Keratinocyte (primary cell): ENCODE results near the gene GSN. TPM values are rescaled to one million over a fixed set of nuclear protein-coding genes. Genes with fewer than 3 reads are reported as not detected.
A peak's percentile ranks its signal among the peaks of the same experiment; 100 is the strongest.

ENCODE experiments used
- DNase-seq: peaks from one replicate; pipeline ENCODE4 v3.0.0-alpha.2; 2011; ENCODE audit warnings: low read depth, missing footprints, low spot score
- FAIRE-seq: peaks from 2 replicates; lab custom pipeline; 2011; peaks lifted over from hg19 to GRCh38; lab: Jason Lieb, UNC
- H2AFZ ChIP-seq: 2 replicates; pipeline ENCODE4 v1.6.0; 2012; ENCODE audit warnings: low read length, control low read depth, inconsistent platforms; ENCODE audit not compliant: control insufficient read depth
- H3K27ac ChIP-seq: 2 replicates; pipeline ENCODE4 v1.5.1; 2011; ENCODE audit warnings: low read length; ENCODE audit not compliant: control insufficient read depth, insufficient read depth
- H3K27me3 ChIP-seq: 3 replicates; pipeline ENCODE4 v1.6.0; 2011; ENCODE audit warnings: low read length; ENCODE audit not compliant: control insufficient read depth, insufficient read depth; ENCODE audit errors: extremely low read depth
- H3K36me3 ChIP-seq, 2 experiments: 2 replicates in 1 of 2; 3 replicates in 1 of 2; pipeline ENCODE4 v1.5.1; 2011; ENCODE audit warnings: low read length in 2 of 2, mild to moderate bottlenecking in 1 of 2; ENCODE audit not compliant: control insufficient read depth in 2 of 2, insufficient read depth in 2 of 2; ENCODE audit errors: extremely low read depth in 1 of 2
- H3K4me1 ChIP-seq: 3 replicates; pipeline ENCODE4 v1.5.1; 2011; ENCODE audit warnings: low read length; ENCODE audit not compliant: control insufficient read depth, insufficient read depth; ENCODE audit errors: extremely low read depth
- H3K4me2 ChIP-seq: 3 replicates; pipeline ENCODE4 v1.6.0; 2011; ENCODE audit warnings: low read depth, low read length; ENCODE audit not compliant: control insufficient read depth, insufficient read depth; ENCODE audit errors: extremely low read depth
- H3K4me3 ChIP-seq, 3 experiments: fragments of 200-600 bp in 1 of 3; sonication (generic) in 1 of 3; 2 replicates in 2 of 3; 3 replicates in 1 of 3; pipeline ENCODE4 v1.5.1; 2011 to 2016; ENCODE audit warnings: low read length in 3 of 3, mild to moderate bottlenecking in 3 of 3, control low read depth in 2 of 3, inconsistent platforms in 1 of 3, low read depth in 1 of 3, mixed read lengths in 1 of 3, mixed run types in 1 of 3, moderate library complexity in 1 of 3; ENCODE audit not compliant: control insufficient read depth in 2 of 3, insufficient read depth in 2 of 3; ENCODE audit errors: extremely low read depth in 1 of 3
- H3K79me2 ChIP-seq: 2 replicates; pipeline ENCODE4 v1.6.0; 2012; ENCODE audit warnings: low read length; ENCODE audit not compliant: control insufficient read depth, insufficient read depth
- H3K9ac ChIP-seq: 3 replicates; pipeline ENCODE4 v1.6.0; 2011; ENCODE audit warnings: low read length; ENCODE audit not compliant: control insufficient read depth, insufficient read depth; ENCODE audit errors: extremely low read depth
- H3K9me1 ChIP-seq: 3 replicates; pipeline ENCODE4 v1.6.0; 2011; ENCODE audit warnings: low read length; ENCODE audit not compliant: control insufficient read depth, insufficient read depth; ENCODE audit errors: extremely low read depth
- H3K9me3 ChIP-seq: 2 replicates; pipeline ENCODE4 v1.5.1; 2012; ENCODE audit warnings: low read depth, low read length; ENCODE audit not compliant: control insufficient read depth
- H4K20me1 ChIP-seq: 3 replicates; pipeline ENCODE4 v1.6.0; 2011; ENCODE audit warnings: low read length; ENCODE audit not compliant: control insufficient read depth, insufficient read depth; ENCODE audit errors: extremely low read depth
- EZH2 ChIP-seq: IDR thresholded peaks from one replicate; pipeline ENCODE4 v1.6.1; 2012; ENCODE audit warnings: inconsistent platforms, mild to moderate bottlenecking, low read length, moderate library complexity
- dilution Hi-C: fragments of 300-500 bp; cut with MboI; formaldehyde crosslinking; loops from one replicate; pipeline ENCODE4 v1.7.0; 2020; ENCODE audit warnings: low sequenced_read_pairs; ENCODE audit not compliant: extremely low pct_ligation_motif_present
- polyA plus RNA-seq, 5 experiments: library from polyadenylated mRNA; depleted of rRNA in 3 of 5; stranded (reverse) in 3 of 5; stranded (forward) in 1 of 5; unstranded in 1 of 5; fragments of >200 nt; gene quantifications; 1 replicate in 1 of 5; 2 replicates in 3 of 5; 3 replicates in 1 of 5; pipeline versions ENCODE4 v1.2.1 to v1.2.3, GENCODE V29; 2011 to 2012; ENCODE audit warnings: missing spikeins in 2 of 5, low read depth in 1 of 5, low replicate concordance in 1 of 5
- TF ChIP-seq, protein P1 (sequence below), 3 experiments: IDR thresholded peaks in 1 of 3; conservative IDR thresholded peaks in 1 of 3; optimal IDR thresholded peaks in 1 of 3; 2 replicates in 2 of 3; 3 replicates in 1 of 3; pipeline versions ENCODE3 to v1.5.1; 2011; ENCODE audit warnings: low read length in 3 of 3, mild to moderate bottlenecking in 3 of 3, moderate library complexity in 2 of 3, control low read depth in 1 of 3, inconsistent platforms in 1 of 3; ENCODE audit not compliant: insufficient read depth in 2 of 3; ENCODE audit errors: extremely low read depth in 1 of 3

Gene GSN
- polyA plus RNA-seq, 1 donor (not counting 4 experiments of a cell fraction or from before 2014, with no cell fraction given): 166 TPM

GRCh38 chr9:121283856-121284732, 16.1 kb downstream of the GSN start:
- Histone ChIP-seq H3K9me1 (no peaks in the 10 kb centered on the region), H2AFZ (no peak overlapping the region), H3K9me3 (no peaks in the 10 kb centered on the region), H3K36me3 (peaks cover 4 to 22% of the 10 kb centered on the region in 2 experiments), H3K79me2 (peaks cover 14% of the 10 kb centered on the region), H3K4me3 (no peak overlapping the region), H3K27me3 (no peaks in the 10 kb centered on the region), H4K20me1 (no peaks in the 10 kb centered on the region), H3K27ac (no peak overlapping the region), H3K4me2 (no peak overlapping the region), H3K9ac (peak overlapping the region; percentile 19), H3K4me1 (peaks cover 74% of the 10 kb centered on the region)
- DNase-seq: no peak
- no peak for FAIRE-seq
- TF ChIP-seq, protein P1, sequence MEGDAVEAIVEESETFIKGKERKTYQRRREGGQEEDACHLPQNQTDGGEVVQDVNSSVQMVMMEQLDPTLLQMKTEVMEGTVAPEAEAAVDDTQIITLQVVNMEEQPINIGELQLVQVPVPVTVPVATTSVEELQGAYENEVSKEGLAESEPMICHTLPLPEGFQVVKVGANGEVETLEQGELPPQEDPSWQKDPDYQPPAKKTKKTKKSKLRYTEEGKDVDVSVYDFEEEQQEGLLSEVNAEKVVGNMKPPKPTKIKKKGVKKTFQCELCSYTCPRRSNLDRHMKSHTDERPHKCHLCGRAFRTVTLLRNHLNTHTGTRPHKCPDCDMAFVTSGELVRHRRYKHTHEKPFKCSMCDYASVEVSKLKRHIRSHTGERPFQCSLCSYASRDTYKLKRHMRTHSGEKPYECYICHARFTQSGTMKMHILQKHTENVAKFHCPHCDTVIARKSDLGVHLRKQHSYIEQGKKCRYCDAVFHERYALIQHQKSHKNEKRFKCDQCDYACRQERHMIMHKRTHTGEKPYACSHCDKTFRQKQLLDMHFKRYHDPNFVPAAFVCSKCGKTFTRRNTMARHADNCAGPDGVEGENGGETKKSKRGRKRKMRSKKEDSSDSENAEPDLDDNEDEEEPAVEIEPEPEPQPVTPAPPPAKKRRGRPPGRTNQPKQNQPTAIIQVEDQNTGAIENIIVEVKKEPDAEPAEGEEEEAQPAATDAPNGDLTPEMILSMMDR (optimal IDR thresholded peaks at IDR 0.05 in 1 of 3, IDR thresholded peaks at IDR 0.05 in 1 of 3, conservative IDR thresholded peaks at IDR 0.05 in 1 of 3; ENCODE audit: extremely low read depth in 1 of 3, insufficient read depth in 2 of 3, low read length in 3 of 3): no peak
- TF ChIP-seq EZH2: no peak
- dilution Hi-C loops: no loop called here

DNA sequence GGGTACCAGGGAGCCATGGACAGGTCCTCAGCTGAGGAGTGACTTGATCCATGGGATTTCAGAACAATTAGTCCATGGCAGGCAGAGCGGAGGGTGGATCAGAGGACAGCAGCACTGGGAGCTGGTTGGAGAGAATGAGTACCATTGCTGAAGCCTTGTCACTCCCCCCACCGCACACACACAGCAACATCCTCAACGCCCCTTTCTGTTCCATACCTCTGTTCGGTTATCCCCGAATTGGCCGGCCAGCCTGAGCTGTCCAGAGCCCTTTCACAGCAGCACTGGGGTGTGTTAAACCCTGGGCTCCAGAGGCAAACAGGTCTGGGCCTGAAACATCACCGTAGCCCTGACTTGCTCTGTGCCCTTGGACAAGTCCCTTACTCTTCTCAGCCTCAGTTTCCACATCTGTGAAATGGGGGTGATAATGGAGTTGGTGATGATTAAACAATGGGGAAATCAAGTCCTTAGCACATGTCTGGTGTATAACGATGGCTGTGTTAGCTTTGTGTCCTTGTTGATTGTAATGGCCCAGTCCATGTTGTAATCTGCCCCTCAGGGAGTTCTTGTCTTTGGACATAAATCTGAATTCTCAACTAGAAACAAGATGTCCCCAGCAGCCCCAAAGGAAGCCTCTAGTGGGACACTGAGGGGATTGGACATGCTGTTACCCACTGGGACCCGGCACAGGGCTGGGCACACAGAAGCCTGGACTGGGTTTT, 16.9 kb downstream of the GSN start:
- Histone ChIP-seq H2AFZ (no peak overlapping the region), H3K4me1 (peaks cover 74% of the 10 kb centered on the region), H3K9me1 (no peaks in the 10 kb centered on the region), H3K9ac (no peak overlapping the region), H3K27me3 (no peaks in the 10 kb centered on the region), H3K36me3 (peaks cover 4 to 22% of the 10 kb centered on the region in 2 experiments), H4K20me1 (no peaks in the 10 kb centered on the region), H3K79me2 (peaks cover 6% of the 10 kb centered on the region), H3K4me2 (no peak overlapping the region), H3K27ac (peak overlapping the region; percentile 100), H3K4me3 (no peak overlapping the region), H3K9me3 (no peaks in the 10 kb centered on the region)
- dilution Hi-C loops: no loop called here
- TF ChIP-seq, protein P1 (optimal IDR thresholded peaks at IDR 0.05 in 1 of 3, IDR thresholded peaks at IDR 0.05 in 1 of 3, conservative IDR thresholded peaks at IDR 0.05 in 1 of 3; ENCODE audit: extremely low read depth in 1 of 3, insufficient read depth in 2 of 3, low read length in 3 of 3): no peak
- no peak for TF ChIP-seq EZH2
- FAIRE-seq (no peak), DNase-seq (no peak)
